ENCODE measurements around the gene GSDME. TPM values are rescaled to one million over a fixed set of nuclear protein-coding genes. Genes with fewer than 3 reads are reported as not detected.

Gene GSDME
- total RNA-seq, 1 donor from 2014 or later, result 8.2 TPM

- Histone ChIP-seq H3K27me3 (ENCODE audit: low read depth) (no peaks in the 10 kb centered on the region), H3K4me3 (no peak overlapping the region), H3K4me1 (peaks cover 10% of the 10 kb centered on the region), H3K27ac (no peak overlapping the region), H3K36me3 (no peaks in the 10 kb centered on the region), H3K9me3 (no peaks in the 10 kb centered on the region)
- intact Hi-C loops (cut with DNase I), result no loop called here
- ATAC-seq (no peak), DNase-seq (no peak)
- TF ChIP-seq CTCF (IDR thresholded peaks at IDR 0.05), result no peak
Observed at GRCh38 chr7:24703296-24703695, 54.0 kb downstream of the GSDME start.

DNA sequence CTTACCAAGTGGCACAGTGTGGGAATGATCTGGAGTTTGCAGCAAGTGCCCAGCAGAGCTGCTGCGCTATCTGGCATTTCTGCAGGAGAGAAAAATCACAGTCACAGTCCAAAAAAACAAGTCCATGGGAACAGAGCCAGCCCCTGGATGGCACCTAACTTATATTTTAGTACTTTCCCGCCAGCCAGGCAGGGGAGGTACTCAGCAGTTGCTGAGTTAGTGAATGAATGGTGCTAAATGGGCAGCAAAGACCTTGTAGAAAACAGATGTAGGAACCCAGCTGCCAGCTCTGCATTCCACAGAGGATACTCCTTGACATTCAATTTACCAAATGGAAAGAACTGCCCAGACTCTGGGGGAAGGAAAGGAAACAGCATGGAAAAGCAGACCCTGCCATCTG, 54.5 kb downstream of the GSDME start:
- DNase-seq (no peak), ATAC-seq (no peak)
- no peaks in the 10 kb centered on the region for H3K9me3 ChIP-seq
- H3K27me3 ChIP-seq (ENCODE audit: low read depth), result no peaks in the 10 kb centered on the region
- no peaks in the 10 kb centered on the region for H3K36me3 ChIP-seq
- intact Hi-C loops (cut with DNase I), result no loop called here
- H3K27ac ChIP-seq, result no peak overlapping the region
- no peak overlapping the region for H3K4me3 ChIP-seq
- peaks cover 10% of the 10 kb centered on the region for H3K4me1 ChIP-seq
- TF ChIP-seq CTCF (IDR thresholded peaks at IDR 0.05), result no peak

DNA sequence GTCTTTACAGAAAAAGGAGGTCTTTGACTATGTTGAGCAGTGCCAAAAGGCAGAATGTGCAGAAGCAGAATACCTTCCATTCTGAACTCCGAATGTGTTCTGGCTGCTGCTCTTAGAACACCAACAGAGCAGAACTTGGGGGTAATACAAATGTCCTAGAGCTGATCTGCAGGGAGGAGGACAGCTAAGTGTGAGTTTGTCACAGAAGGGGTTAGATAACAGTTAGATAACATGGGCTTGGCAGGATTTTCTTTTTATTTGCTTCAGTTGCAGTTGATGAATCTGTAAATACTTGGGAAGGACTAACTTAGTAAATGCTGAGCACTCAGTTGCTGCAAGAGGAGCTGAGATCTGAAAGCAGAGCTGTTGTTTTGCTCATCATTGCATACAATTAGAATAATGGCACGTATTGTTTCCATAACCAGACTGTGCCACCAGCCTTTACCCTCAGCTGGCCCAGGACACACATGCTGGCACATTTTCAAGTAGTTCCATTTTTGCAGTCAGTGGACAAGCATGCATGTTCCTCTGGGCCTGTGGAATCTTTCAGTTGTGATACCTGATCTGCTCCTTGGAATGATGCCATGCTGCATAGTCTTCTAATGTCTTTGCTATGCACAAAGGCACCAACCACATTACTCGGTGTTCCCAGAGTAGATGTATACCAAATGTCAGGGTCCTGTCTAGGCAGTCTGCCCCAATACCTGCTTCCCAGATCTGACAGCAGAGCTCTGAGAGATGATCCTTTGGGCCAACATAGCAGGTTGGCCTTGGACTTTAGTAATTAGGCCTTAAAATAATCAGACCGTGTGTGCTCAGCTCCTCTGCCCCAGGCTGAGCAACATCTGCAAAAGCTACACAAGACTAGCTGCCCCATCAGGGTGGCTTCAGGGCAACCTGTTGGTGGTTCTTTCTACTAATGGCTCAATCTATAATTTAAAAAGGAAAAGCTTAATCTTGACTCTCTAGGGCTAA, 55.7 kb downstream of the GSDME start:
- ATAC-seq (peak in 1 of 2 donors; percentile 15), DNase-seq (no peak)
- Histone ChIP-seq H3K27ac (no peak overlapping the region), H3K4me3 (no peak overlapping the region), H3K4me1 (peaks cover 10% of the 10 kb centered on the region), H3K9me3 (no peaks in the 10 kb centered on the region), H3K36me3 (no peaks in the 10 kb centered on the region), H3K27me3 (ENCODE audit: low read depth) (no peaks in the 10 kb centered on the region)
- TF ChIP-seq CTCF (IDR thresholded peaks at IDR 0.05), result no peak
- intact Hi-C loops (cut with DNase I), result no loop called here

- H3K4me3 ChIP-seq, result no peak overlapping the region
- H3K4me1 ChIP-seq, result peaks cover 10% of the 10 kb centered on the region
- DNase-seq, result no peak
- ATAC-seq, result peak in 1 of 2 donors; percentile 66
- H3K36me3 ChIP-seq, result no peaks in the 10 kb centered on the region
- intact Hi-C loops (cut with DNase I), result no loop called here
- no peak overlapping the region for H3K27ac ChIP-seq
- TF ChIP-seq CTCF (IDR thresholded peaks at IDR 0.05), result no peak
- H3K9me3 ChIP-seq, result no peaks in the 10 kb centered on the region
- no peaks in the 10 kb centered on the region for H3K27me3 ChIP-seq (ENCODE audit: low read depth)
Observed at GRCh38 chr7:24700521-24701260, 56.6 kb downstream of the GSDME start.

- no peak for TF ChIP-seq CTCF (IDR thresholded peaks at IDR 0.05)
Observed at GRCh38 chr7:24698531-24699266, 58.6 kb downstream of the GSDME start.

More at GRCh38 chr7:24698531-24699266, 58.6 kb downstream of the GSDME start:
- DNase-seq, result no peak
- Histone ChIP-seq H3K36me3 (no peaks in the 10 kb centered on the region), H3K27me3 (ENCODE audit: low read depth) (no peaks in the 10 kb centered on the region), H3K9me3 (no peaks in the 10 kb centered on the region), H3K27ac (no peak overlapping the region), H3K4me1 (peaks cover 10% of the 10 kb centered on the region), H3K4me3 (no peak overlapping the region)
- intact Hi-C loops (cut with DNase I), result no loop called here
- no peak for ATAC-seq
